Nasal cavity respiratory epithelium epithelial cell of viscerocranial mucosa (primary cell): Measurements from ENCODE around the gene NONO. TPM values are rescaled to one million over a fixed set of nuclear protein-coding genes. Genes with fewer than 3 reads are reported as not detected.

Source experiments
- total RNA-seq: library from RNA; depleted of rRNA; stranded (reverse); fragments of >200 nt; gene quantifications from 2 replicates; pipeline ENCODE4 v1.2.3, GENCODE V29; 2014

The NONO gene
- total RNA-seq: 297 and 299 TPM in 2 replicates

DNA sequence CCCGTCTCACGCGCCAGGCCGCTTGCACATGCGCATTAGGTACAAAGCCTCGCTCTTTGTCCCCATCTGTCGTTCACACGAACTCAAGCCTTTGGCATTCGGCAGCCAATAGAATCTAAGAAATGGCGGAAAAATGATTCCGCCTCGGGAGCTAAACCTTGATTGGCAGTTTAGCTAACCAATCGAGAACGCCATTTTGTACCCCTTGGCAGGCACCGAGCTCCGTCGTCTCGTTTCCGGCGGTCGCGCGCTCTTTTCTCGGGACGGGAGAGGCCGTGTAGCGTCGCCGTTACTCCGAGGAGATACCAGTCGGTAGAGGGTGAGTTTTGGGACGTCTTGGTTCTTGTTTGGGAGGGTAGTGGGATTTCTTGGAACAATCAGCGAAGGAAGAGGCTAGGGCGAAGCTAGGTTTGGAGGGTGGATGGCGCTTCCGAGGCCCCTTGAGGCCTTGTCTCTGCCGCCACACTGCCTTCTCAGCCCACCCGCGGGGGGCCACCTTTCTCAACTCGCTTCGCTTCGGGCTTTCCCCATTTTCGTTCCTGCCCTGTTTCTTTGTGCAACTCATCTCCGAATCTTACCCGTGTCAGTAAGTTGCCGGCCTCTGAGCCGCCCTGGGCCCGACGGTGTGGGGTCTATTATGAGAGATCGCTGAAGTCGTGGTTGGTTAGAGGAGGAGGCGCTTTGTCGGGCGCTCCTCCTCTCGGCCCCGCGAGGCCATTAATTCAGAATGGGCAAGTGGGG, at the start of gene NONO:
Gene NONO, plus strand, starts transcription at position 233 of the 741 bp plus-strand sequence. CDS start 7,003 bp downstream, outside the sequence.

DNA sequence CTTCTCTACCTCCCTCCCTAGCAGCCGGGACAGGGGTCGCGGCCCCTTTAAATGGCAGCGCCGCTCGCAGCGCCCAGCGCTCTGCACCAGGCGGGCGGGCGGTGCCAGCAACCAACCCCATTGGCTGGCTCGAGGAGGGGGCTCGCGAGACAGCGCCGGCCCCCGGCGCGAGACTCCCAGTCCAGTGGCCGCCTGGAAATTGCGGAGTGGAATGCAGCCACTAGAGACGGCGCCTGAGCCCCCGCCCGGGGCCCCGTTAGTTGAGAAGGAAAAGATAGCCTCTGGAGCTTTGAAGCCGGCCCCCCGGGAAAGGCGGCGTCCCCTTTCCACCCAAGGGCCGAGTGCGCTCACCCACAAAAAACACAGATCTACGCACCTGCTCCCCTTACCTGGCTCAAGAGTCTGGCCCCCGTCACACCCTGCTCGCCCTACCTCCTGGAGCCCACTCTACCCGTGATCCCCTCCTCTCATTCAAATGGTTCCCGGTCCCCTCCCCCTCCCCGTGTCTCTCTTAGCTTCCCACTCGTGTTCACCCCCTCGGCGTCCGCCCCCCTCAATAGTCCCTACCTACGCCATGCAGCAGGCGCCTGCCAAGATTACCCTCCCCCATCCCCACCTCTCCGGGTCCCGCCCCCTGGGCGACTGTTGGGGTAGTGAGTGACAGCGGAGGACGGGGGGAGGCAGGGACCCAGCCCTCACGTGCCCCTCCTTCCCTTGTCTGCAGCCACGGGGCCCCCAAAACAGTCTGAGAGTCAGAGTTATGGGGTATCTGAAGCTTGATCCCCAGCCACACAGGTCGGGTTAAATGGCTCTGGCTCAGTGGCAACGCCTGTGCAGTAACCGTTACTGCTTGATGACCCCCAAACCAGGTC, 29.1 kb upstream of the NONO start, which contains the start of gene ZMYM3:
Gene ZMYM3, minus strand, starts transcription at position 49 of the 872 bp plus-strand sequence. CDS start 885 bp downstream, outside the sequence.

GRCh38 chrX:71301195-71301924, 17.9 kb downstream of the NONO start, which contains the start of gene ITGB1BP2:
Gene ITGB1BP2, plus strand, starts transcription at chrX:71301750. Its CDS starts 57 bp downstream, at chrX:71301807.

Other genes starting within 250 kb of the NONO start
- 53.7 and 77.9 TPM in 2 replicates for gene SNX12, start 215.3 kb upstream of the NONO start, total RNA-seq
- 4.8 and 5.5 TPM in 2 replicates for gene FOXO4, start 187.8 kb upstream of the NONO start, total RNA-seq
- not detected in 2 replicates for gene CXorf65, start 176.9 kb upstream of the NONO start, total RNA-seq
- 0.36 TPM in 1 of 2 replicates, not detected in the other for gene IL2RG, start 172.1 kb upstream of the NONO start, total RNA-seq
- gene MED12, start 165.0 kb upstream of the NONO start, total RNA-seq: 13.7 and 32.4 TPM in 2 replicates
- gene NLGN3, start 138.8 kb upstream of the NONO start, total RNA-seq: under 0.01 and 0.14 TPM in 2 replicates
- gene GJB1, start 60.4 kb upstream of the NONO start, total RNA-seq: not detected in 2 replicates
- 2.7 and 7.8 TPM in 2 replicates for gene ZMYM3, start 29.5 kb upstream of the NONO start, total RNA-seq
- gene ITGB1BP2, start 18.1 kb downstream of the NONO start, total RNA-seq: 1.4 and 1.5 TPM in 2 replicates
- gene TAF1, start 82.7 kb downstream of the NONO start, total RNA-seq: 32.1 and 64.4 TPM in 2 replicates
- gene OGT, start 249.5 kb downstream of the NONO start, total RNA-seq: 113 and 118 TPM in 2 replicates